GM18858 (cell line): ENCODE measurements around the gene HAT1.

Experiments
- ATAC-seq: cut with Tn5 transposase; IDR thresholded peaks from one replicate; pipeline ENCODE4 v1.9.1; 2021; ENCODE audit not compliant: unreplicated experiment

The HAT1 gene

DNA sequence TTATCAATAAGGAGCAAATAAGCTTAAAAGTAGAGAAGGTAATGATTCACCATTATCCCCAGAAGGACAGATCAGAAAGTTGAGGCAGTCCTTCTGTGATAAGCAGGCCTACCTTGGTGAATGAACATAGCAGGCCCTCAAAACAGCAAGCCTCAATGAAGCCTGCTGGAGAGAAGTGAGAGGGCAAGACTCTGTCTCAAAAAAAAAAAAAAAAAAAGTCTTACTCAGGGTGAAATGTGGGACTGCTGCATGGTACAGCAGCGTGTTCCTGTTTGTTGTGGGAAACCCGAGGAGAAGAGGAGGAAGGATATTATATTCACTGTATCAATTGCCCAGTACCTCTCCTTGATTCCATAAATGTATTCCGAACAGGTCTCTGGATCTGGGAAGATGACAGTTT is 8.7 kb upstream of the HAT1 start:
- ATAC-seq: no peak

DNA sequence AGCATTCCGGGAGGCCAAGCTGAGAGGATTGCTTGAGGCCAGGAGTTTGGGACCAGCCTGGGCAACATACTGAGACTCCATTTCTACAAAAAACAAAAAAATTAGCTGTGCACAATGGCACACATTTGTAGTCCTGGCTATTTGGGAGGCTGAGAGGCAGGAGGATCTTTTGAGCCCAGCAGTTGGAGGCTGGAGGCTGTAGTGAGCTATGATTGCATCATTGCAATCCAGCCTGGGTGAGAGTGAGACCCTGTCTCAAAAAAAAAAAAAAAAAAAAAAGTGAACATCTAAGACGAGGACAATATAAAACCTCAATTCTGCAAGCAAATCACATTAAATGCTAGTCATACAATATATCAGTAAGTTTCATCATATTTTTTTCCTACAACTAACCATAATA is 2.8 kb upstream of the HAT1 start:
- ATAC-seq: no peak

DNA sequence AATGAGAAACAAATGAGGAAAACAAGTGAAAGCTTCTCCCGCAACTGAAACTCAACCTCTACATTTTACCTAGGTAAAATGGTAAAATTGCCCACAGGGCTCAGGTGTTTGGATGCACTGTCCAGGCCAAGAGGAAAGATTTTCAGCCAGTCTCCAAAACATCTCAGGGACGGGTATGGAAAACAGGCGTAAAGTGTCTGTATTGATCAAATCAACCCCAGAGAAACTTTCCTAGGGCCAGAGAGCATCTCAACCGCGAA is 361 bp upstream of the HAT1 start:
- no peak for ATAC-seq

DNA sequence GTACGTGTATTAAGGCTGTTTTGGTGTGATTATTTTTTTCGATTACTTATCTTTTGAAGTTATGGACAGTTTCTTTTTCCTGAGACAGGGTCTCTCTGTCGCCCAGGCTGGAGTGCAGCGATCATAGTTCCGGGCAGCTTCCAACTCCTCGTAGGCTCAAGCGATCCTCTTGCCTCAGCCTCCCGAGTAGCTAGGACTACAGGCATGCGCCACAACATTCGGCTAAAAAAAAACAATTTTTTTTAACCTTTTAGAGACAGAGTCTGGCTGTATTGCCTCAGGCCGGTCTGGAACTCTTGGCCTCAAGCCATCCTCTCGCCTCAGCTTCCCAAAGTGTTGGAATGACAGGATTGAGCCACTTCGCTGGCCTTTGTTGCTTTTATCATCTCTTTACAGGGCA is 945 bp downstream of the HAT1 start:
- no peak for ATAC-seq

DNA sequence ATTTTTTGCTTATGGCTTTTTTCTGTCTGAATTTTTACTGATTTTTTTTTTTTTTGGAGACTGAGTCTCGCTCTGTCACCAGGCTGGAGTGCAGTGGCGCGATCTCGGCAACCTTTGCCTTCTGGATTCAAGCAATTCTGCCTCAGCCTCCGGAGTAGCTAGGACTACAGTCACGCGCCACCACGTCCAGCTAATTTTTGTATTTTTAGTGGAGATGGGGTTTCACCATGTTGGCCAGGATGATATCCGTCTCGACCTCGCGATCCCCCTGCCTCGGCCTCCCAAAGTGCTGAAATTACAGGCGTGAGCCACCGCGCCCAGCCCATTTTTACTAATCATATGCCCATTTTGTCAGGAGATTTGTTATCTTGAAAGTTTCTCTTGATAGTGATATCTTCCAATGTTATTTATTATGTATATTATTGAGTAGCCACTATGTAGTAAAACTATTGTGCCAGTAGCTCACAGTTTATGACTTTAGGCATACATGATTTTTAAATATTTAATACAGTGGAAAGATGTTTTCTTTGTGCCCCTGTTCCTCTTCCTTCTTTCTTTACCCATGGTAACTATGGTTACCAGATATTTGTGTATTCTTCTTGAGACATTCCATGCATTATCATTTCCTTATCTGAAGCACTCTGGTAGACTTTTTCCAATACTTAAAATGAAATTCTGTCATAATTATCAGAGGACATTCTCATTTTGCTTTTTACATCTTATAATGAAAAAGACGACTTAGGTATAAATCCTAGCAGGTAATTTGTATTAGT is 2.1 kb downstream of the HAT1 start:
- no peak for ATAC-seq

DNA sequence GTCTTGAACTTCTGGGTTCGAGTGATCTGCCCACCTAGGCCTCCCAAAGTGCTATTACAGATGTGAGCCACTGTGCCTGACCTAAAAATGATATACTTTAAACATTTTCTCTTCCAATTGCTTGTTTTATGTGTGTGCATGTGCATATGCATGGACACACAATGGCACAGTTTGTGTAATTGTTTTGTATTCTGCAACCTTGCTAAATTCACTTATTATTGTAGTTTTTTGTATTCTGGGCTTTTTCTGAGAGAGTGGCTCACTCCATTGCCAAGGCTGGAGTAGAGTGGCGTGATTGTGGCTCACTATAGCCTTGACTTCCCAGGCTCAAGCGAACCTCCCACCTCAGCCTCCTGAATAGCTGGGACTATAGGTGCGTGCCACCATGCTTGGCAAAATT is 8.1 kb downstream of the HAT1 start:
- no peak for ATAC-seq

DNA sequence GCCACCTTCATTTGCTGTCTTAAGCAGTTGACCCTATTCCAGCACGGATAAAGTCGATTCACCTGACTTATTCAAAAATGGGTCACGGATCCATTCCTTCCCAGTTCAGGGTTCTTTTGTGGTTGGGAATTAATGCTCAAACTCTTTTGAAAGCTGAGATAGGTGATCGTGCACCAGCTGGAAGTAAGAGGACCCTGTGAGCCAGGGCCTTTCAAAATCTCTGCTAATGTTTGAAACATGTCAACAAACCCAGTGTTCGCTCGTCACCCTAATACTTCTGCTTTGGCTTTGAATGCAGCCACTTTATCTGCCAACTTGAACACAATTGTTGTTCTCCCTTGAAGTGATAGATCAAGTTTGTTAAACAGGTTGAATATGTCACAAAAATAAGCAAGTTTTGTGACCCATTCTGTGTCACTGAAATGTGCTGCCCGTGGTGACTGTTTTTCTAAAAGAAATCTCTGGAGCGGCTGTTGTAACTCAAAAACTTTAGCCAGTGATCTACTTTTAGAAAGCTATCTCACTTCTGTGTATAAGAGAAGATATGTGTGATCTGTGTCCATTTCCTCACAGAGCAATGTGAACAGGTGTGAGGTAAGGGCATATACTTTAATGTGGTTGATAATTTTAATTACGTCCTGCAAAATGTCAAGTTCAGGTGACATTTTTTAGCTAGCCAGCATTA is 16.9 kb downstream of the HAT1 start:
- no peak for ATAC-seq

DNA sequence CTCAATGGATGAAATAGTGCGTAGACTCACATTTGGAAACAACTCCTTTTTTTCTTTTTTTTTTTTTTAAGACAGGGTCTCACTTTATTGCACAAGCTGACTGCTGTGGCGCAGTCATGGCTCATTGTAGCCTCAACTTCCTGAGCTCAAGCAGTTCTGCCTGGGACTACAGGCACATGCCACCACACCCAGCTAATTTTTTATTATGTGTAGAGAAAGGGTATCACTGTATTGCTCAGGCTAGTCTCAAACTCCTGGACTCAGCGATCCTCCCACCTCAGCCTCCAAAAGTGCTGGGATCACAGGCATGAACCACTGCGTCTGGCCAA is 17.4 kb downstream of the HAT1 start:
- ATAC-seq: no peak

DNA sequence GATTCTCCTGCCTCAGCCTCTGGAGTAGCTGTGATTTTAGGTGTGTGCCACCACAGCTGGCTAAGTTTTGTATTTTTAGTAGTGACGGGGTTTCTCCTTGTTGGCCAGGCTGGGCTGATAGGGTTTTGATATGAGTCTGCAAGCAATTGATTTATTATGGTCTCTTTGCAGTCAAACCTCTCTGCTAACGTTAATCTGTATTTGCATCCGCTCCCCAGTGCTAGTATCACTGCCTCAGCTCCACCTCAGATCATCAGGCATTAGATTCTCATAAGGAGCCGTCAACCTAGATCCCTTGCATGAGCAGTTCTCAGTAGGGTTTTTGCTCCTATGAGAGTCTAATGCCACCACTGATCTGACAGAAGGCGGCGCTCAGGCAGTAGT is 19.0 kb downstream of the HAT1 start:
- no peak for ATAC-seq

DNA sequence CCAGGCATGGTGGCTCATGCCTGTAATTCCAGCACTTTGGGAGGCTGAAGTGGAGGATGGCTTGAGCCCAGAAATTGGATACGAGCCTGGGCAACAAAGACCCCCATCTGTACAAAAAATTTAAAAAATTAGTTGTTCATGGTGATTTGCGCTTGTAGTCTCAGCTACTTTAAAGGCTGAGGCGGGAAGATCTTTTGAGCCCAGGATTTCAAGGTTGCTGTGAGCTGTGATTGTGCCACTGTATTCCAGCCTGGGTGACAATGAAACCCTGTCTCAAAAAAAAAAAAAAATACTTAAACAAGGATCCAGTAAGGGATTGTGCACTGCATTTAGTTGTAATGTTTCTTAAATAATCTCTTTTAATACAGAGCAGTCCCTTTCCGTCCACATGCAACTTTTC is 21.6 kb downstream of the HAT1 start:
- ATAC-seq: no peak

DNA sequence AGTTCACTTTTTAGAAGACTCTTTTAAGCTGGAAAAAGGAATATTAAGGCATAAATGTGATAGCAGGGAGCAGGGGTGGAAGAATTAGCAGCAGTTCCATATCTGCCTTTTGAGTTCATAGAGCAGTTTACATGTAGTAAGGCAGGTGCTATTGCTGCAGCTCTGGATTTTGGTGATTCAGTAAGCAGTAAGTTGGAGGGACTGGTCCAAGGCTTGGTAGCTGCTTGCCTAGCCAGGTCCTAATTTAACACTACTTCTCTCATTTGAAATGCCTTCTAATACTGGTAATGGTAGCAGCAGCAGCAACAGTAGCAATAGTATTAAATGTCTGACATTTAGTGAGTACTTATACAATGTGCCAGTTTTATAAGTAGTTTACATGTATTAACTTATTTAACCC is 30.0 kb downstream of the HAT1 start:
- no peak for ATAC-seq

DNA sequence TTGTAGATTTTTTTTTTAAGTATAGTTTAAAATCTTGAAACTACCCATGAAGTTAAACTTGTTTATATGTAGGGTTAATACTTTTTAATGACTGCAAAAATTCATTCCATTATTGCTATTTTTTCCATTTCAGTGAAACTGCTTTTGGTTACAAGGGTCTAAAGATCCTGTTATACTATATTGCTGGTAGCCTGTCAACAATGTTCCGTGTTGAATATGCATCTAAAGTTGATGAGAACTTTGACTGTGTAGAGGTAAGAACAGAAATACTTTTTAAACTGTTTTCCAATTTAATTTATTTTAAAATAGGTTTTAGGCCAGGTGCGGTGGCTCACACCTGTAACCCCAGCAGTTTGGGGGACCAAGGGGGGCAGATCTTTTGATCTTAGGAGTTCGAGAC is 30.5 kb downstream of the HAT1 start:
- no peak for ATAC-seq

DNA sequence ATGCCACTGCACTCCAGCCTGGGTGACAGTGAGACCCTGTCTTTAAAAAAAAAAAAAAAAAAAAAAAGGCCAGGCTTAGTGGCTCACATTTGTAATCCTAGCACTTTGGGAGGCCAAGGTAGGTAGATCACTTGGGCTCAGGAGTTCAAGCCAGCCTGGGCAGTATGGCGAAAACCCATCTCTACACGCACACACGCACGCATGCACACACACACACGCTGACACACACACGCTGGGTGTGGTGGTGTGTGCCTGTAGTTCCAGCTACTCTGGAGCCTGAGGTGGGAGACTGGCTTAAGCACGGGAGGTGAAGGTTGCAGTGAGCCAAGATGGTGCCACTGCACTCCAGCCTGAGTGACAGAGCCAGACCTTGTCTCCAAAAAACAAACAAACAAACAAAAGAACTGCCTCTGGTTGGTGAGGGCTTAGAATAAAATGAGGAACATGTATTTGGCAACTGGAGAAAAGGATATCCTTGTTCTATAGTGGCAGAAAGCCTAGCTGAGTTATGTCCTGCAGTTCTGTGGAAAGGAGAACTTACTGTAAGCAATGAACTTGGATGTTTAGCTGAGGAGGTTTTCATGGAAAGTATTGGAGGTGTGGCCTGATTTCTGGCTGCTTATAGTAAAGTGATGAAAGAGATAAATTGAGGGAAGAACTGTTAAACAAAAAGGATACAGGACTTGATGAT is 34.0 kb downstream of the HAT1 start:
- ATAC-seq: no peak

DNA sequence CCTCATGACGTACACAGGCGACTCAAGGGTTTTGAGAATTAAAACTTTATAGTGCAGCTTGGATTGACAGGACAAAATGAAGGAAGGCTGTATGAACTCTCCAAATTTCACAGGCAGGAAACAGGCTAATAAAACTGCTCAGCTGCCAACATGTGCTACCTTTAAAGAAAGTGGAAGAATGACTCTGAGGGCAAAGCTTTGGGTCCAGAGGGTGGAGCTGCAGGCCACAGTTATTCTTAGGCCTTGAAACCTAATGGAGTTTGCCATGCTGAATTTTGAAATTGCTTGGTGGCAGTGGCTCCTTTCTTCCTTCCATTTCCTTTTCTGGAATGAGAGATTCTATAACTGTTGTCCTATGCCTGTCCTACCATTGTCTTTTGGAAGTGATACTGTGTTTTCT is 34.8 kb downstream of the HAT1 start:
- no peak for ATAC-seq

DNA sequence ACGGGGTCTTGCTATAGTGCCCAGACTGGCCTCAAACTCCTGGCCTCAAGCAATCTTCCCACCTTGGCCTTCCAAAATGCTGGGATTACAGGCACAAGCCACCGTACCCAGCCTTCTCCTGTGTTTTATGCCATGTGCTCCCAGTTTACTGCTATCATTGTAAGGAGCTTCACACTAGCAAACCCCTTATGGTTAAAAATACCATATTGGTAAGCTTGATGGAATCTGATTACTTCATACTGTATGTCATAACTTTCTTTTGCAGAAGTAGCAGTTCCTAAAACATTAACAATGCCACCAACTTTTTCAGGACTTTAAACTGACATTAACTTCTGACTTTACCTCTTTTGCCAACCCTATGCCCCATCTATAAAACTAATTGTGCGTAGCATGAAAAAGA is 36.2 kb downstream of the HAT1 start:
- no peak for ATAC-seq

DNA sequence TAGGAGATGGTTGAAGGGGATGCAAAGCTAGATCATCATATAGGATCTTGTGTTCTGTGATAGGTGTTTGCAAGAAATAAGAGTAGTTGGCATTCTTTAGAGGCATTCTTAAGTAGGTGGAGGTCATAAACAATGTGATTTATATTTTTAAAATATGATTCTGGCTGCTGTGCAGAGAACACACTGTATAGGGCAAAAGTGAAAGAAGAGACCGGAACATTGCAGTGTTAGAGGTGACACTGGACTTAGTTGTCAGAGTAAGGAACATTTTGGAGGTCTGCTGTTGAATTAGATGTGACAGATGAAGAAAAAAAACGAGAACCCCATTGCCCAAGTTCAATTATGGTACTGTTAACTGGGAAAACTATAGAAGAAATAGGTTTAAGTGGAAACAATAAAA is 37.7 kb downstream of the HAT1 start:
- no peak for ATAC-seq

DNA sequence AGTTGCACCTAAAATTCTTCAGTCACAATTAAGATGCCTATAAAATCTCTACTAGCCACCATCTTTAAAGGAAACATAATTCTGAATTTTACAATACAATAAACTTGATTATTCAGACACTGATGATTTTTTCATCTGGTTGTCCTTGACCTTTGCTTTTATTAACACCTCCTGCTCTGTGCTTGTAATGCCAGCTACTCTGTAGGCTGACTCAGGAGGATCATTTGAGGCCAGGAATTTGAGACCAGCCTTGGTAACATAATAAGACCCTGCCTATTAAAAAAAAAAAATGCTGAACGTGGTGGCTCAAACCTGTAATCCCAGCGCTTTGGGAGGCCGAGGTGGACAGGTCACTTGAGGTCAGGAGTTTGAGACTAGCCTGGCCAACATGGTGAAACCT is 38.3 kb downstream of the HAT1 start:
- ATAC-seq: no peak

DNA sequence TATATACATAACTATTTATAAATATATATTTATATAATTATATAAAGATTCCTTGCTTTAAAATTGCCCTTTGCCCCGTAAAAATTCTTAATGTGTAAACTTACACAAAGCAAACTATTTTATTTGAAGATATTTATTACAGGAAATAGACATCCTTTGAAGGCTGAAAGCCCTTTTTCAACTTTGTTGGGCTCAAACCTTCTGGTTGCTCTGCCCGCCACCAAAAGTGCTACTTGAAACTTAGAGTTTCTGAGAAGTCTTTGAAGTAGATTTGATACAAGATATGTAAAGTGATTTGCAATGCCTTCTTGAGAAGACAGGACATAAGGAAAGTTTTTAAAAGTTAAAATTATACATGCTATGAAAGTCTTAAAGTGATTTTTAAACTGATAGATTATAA is 40.9 kb downstream of the HAT1 start:
- no peak for ATAC-seq

DNA sequence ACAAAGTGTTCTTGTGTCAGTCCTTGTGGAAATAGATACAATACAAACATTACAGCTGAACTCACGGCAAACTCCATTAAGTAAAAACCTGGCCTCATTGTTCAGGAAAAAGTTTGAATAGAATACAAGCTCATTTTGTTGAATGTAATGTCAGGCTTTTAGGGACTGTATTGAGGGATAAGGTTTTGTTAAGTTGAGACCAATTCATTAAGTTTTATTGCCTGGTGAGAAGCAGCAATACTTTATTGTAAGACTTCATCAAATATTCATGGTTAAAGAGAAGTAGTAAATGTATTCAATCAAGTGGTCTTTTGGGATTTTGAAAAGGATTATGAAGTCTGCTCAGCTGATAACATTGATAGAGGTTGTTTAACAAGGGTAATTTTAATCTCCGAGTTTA is 42.0 kb downstream of the HAT1 start:
- ATAC-seq: no peak

DNA sequence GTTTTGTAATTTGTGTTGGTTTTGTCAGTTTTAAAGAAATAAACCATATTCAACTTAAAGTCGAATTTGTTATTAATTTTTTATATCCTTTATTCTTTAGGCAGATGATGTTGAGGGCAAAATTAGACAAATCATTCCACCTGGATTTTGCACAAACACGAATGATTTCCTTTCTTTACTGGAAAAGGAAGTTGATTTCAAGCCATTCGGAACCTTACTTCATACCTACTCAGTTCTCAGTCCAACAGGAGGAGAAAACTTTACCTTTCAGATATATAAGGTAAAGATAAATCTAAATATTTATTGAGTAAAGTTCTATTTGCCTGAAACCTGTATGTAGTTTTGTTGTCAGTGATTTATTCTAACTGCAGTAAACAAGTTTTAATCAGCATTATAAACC is 43.0 kb downstream of the HAT1 start:
- no peak for ATAC-seq

DNA sequence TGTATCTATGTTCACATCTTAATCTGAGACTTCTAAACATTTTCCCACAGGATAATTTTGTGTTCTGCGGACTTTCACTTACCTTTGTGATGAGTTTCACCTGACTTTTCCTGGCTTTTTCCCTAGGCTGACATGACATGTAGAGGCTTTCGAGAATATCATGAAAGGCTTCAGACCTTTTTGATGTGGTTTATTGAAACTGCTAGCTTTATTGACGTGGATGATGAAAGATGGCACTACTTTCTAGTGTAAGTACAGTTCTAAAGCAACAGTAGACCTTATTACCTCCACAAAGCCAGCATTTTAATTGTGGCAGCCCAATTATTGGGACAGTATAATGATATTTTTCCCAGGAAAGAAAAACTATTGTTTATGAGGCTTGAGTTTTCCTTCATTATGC is 43.4 kb downstream of the HAT1 start:
- no peak for ATAC-seq

DNA sequence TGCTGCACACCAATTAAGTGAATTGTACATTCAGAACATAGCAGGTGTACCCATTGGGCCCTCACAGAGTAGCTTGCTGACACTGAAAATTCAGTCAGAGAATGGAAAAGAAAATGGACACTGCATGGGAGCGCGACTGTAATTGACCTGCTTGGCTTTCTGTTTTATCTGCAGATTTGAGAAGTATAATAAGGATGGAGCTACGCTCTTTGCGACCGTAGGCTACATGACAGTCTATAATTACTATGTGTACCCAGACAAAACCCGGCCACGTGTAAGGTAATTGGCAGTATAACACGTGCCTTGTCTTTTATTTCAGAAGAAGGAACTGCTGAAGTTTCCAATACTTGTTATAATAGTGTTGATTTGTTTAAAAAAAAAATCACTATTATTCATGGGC is 44.0 kb downstream of the HAT1 start:
- no peak for ATAC-seq

DNA sequence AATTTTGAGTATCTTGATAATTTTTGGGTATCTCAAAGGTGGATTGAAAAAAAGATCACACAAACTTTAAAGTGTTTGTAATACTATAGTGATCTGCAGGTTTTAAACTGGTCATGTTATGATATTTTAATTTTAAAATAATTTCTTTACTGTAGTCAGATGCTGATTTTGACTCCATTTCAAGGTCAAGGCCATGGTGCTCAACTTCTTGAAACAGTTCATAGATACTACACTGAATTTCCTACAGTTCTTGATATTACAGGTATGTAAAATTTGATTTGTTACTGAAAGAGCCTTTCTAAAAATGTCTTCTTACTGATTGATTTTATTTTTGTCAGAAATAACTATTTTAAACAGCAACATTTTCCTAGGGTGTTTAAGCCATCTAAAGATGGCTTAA is 44.4 kb downstream of the HAT1 start:
- ATAC-seq: no peak
